SK-N-SH (cell line): ENCODE measurements around the gene SIGLEC12. TPM values are rescaled to one million over a fixed set of nuclear protein-coding genes. Genes with fewer than 3 reads are reported as not detected.

Experiments used
- CTCF ChIA-PET: fragments of 300-600, 350-600 bp; formaldehyde crosslinking; extraction: SDS; loops from one replicate; lab custom pipeline; 2021; lab: Yijun Ruan, JAX
- POLR2A ChIA-PET: fragments of 350-600 bp; sonication (Branson Sonifier 250); formaldehyde crosslinking; extraction: SDS; loops from one replicate; lab custom pipeline; 2020; ENCODE audit warnings: antibody characterized with exemption, inconsistent platforms; lab: Yijun Ruan, JAX
- DNase-seq: peaks from one replicate; pipeline ENCODE4 v3.0.0; 2012
- H2AFZ ChIP-seq: fragments of 200-600 bp; sonication (generic); 2 replicates; pipeline ENCODE4 v1.8.1; 2016; ENCODE audit warnings: antibody characterized with exemption, mild to moderate bottlenecking, low read depth
- H3F3A ChIP-seq: fragments of 200-600 bp; sonication (generic); replicated peaks from 2 replicates; pipeline ENCODE3; 2016; ENCODE audit warnings: antibody characterized with exemption, mild to moderate bottlenecking; ENCODE audit not compliant: insufficient read depth
- H3K27ac ChIP-seq, 2 experiments: fragments of 200-500 bp in 1 of 2; fragments of 200-600 bp in 1 of 2; sonication (Bioruptor generic) in 1 of 2; sonication (generic), shearing (Covaris generic) in 1 of 2; 2 replicates each; pipeline versions ENCODE4 v1.5.1 to v1.6.1; 2014 to 2016; ENCODE audit warnings: low read depth in 2 of 2, inconsistent platforms in 1 of 2, low read length in 1 of 2, mild to moderate bottlenecking in 1 of 2, mixed read lengths in 1 of 2
- H3K27me3 ChIP-seq: fragments of 200-600 bp; sonication (generic), shearing (Covaris generic); 2 replicates; pipeline ENCODE4 v1.6.1; 2016; ENCODE audit warnings: mixed run types; ENCODE audit not compliant: insufficient read depth
- H3K36me3 ChIP-seq, 2 experiments: fragments of 200-500 bp in 1 of 2; fragments of 200-600 bp in 1 of 2; sonication (Bioruptor generic) in 1 of 2; sonication (generic) in 1 of 2; replicated peaks in 1 of 2; 2 replicates each; pipeline versions ENCODE3 to v1.5.1; 2014 to 2016; ENCODE audit warnings: low read length in 1 of 2, mild to moderate bottlenecking in 1 of 2; ENCODE audit not compliant: insufficient read depth in 2 of 2, control insufficient read depth in 1 of 2
- H3K4me1 ChIP-seq, 2 experiments: fragments of 200-500 bp in 1 of 2; fragments of 200-600 bp in 1 of 2; sonication (Bioruptor generic) in 1 of 2; sonication (generic), shearing (Covaris generic) in 1 of 2; 2 replicates each; pipeline versions ENCODE4 v1.5.1 to v1.6.1; 2014 to 2016; ENCODE audit warnings: low read depth in 1 of 2, low read length in 1 of 2, mixed run types in 1 of 2; ENCODE audit not compliant: insufficient read depth in 2 of 2, control insufficient read depth in 1 of 2
- H3K4me2 ChIP-seq: fragments of 200-600 bp; sonication (generic), shearing (Covaris generic); 2 replicates; pipeline ENCODE4 v1.6.1; 2017; ENCODE audit warnings: mixed run types
- H3K4me3 ChIP-seq, 2 experiments: fragments of 200-500 bp in 1 of 2; fragments of 200-600 bp in 1 of 2; sonication (Bioruptor generic) in 1 of 2; sonication (generic), shearing (Covaris generic) in 1 of 2; 2 replicates each; pipeline versions ENCODE4 v1.5.1 to v1.8.1; 2014 to 2016; ENCODE audit warnings: low read depth in 2 of 2, inconsistent platforms in 1 of 2, low read length in 1 of 2, mild to moderate bottlenecking in 1 of 2, mixed read lengths in 1 of 2, moderate library complexity in 1 of 2
- H3K79me2 ChIP-seq: fragments of 200-600 bp; sonication (generic); 2 replicates; pipeline ENCODE4 v1.8.1; 2017; ENCODE audit warnings: mild to moderate bottlenecking; ENCODE audit not compliant: insufficient read depth
- H3K9ac ChIP-seq: fragments of 200-600 bp; sonication (generic); 2 replicates; pipeline ENCODE4 v1.6.1; 2017; ENCODE audit warnings: mixed run types
- H3K9me2 ChIP-seq: fragments of 200-600 bp; sonication (generic); 2 replicates; pipeline ENCODE4 v1.6.1; 2017; ENCODE audit warnings: mixed run types
- H3K9me3 ChIP-seq: fragments of 200-600 bp; sonication (generic); 2 replicates; pipeline ENCODE4 v1.6.1; 2017; ENCODE audit warnings: mixed run types, mild to moderate bottlenecking, moderate library complexity
- H4K20me1 ChIP-seq: fragments of 200-600 bp; sonication (generic); 2 replicates; pipeline ENCODE4 v1.6.1; 2017; ENCODE audit warnings: mild to moderate bottlenecking, mixed run types; ENCODE audit not compliant: insufficient read depth
- ELF1 ChIP-seq: IDR thresholded peaks from 2 replicates; pipeline ENCODE4 v1.4.0; 2012
- EP300 ChIP-seq, 2 experiments: IDR thresholded peaks; 2 replicates each; pipeline versions ENCODE4 v1.4.0 to v1.6.1; 2012; ENCODE audit warnings: borderline replicate concordance in 1 of 2, low read depth in 1 of 2, low read length in 1 of 2
- FOSL2 ChIP-seq: IDR thresholded peaks from 2 replicates; pipeline ENCODE4 v1.4.0; 2012; ENCODE audit warnings: low read depth, mild to moderate bottlenecking, moderate library complexity, borderline replicate concordance
- FOXJ3 ChIP-seq: sonication (generic); formaldehyde crosslinking; IDR thresholded peaks from 2 replicates; pipeline ENCODE4 v1.5.1; 2020; ENCODE audit warnings: mild to moderate bottlenecking, missing genetic modification reagents
- FOXM1 ChIP-seq: IDR thresholded peaks from 2 replicates; pipeline ENCODE4 v1.4.0; 2012; ENCODE audit warnings: low read depth, mild to moderate bottlenecking
- IRF3 ChIP-seq: fragments of 150-350 bp; IDR thresholded peaks from 2 replicates; pipeline ENCODE4 v1.6.1; 2016; ENCODE audit warnings: mild to moderate bottlenecking, low read depth, low read length
- MEF2A ChIP-seq: IDR thresholded peaks from 2 replicates; pipeline ENCODE4 v1.4.0; 2012; ENCODE audit warnings: low read depth, borderline replicate concordance
- NRF1 ChIP-seq: IDR thresholded peaks from 2 replicates; pipeline ENCODE4 v1.6.1; 2012; ENCODE audit warnings: low read depth, mild to moderate bottlenecking, low read length
- PBX3 ChIP-seq: IDR thresholded peaks from 2 replicates; pipeline ENCODE4; 2012
- RCOR1 ChIP-seq: fragments of 150-350 bp; IDR thresholded peaks from 2 replicates; pipeline ENCODE4 v1.6.1; 2017; ENCODE audit warnings: antibody characterized with exemption, low read length
- RFX5 ChIP-seq: IDR thresholded peaks from 2 replicates; pipeline ENCODE4 v1.6.1; 2012; ENCODE audit warnings: mild to moderate bottlenecking, improper control_type of control experiment, low read length
- RXRA ChIP-seq: IDR thresholded peaks from 2 replicates; pipeline ENCODE4 v1.4.0; 2012; ENCODE audit warnings: low read depth, mild to moderate bottlenecking, borderline replicate concordance
- SIN3A ChIP-seq: IDR thresholded peaks from 2 replicates; pipeline ENCODE4 v1.6.1; 2012; ENCODE audit warnings: low read depth, mild to moderate bottlenecking, low read length, moderate library complexity, borderline replicate concordance
- SMC3 ChIP-seq: IDR thresholded peaks from 2 replicates; pipeline ENCODE4 v1.6.1; 2012; ENCODE audit warnings: low read depth, low read length, improper control_type of control experiment
- TAF1 ChIP-seq: IDR thresholded peaks from 2 replicates; pipeline ENCODE4 v1.6.1; 2012; ENCODE audit warnings: low read depth, mild to moderate bottlenecking, low read length, moderate library complexity, borderline replicate concordance
- TEAD4 ChIP-seq: IDR thresholded peaks from 2 replicates; pipeline ENCODE4 v1.4.0; 2012; ENCODE audit warnings: mild to moderate bottlenecking, borderline replicate concordance; ENCODE audit not compliant: insufficient read depth
- USF2 ChIP-seq: fragments of 150-350 bp; IDR thresholded peaks from 2 replicates; pipeline ENCODE4 v1.6.1; 2017; ENCODE audit warnings: antibody characterized with exemption, low read length, low read depth, borderline replicate concordance
- WGBS: methylation state at CpG from one replicate; pipeline ENCODE4 v1.1.6; 2017; ENCODE audit warnings: low lambda C conversion rate; 5-methylcytosine and 5-hydroxymethylcytosine counted together
- polyA plus RNA-seq, 3 experiments: library from polyadenylated mRNA; depleted of rRNA; stranded (reverse); fragments of >200 nt; gene quantifications; 2 replicates each; pipeline ENCODE4 v1.2.3, GENCODE V29; 2012
- TF ChIP-seq, protein P1 (sequence below): IDR thresholded peaks from 2 replicates; pipeline ENCODE4 v1.6.1; 2012; ENCODE audit warnings: mild to moderate bottlenecking, low read depth, low read length, moderate library complexity
- TF ChIP-seq, protein P2 (sequence below): IDR thresholded peaks from 2 replicates; pipeline ENCODE4 v1.4.0; 2012; ENCODE audit warnings: low read depth, borderline replicate concordance

Gene SIGLEC12
- polyA plus RNA-seq, 1 of the 3 experiments (the other 2 are of a cell fraction) = not detected

DNA sequence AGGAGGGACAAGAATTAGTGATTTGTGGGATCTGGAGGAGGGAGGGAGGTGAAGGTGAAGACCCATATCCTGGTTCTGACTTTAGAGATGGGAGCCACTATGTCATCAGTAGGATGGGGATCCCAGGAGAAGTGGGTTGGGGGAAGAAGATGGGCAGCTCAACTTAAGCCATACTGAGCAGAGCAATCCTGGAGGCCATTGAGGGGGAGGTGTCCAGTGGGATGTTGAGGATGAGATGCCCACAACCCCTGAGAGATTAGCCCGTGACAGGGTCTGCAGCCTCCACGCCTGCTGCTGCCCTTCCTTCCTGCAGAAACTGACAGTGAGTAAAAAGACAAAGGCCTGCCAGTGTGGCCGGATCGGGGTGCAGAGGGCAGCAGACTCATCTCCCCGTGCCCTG, 41.1 kb upstream of the SIGLEC12 start:
- Histone ChIP-seq H3K27me3 (peaks cover 36% of the 10 kb centered on the region; the same call in 1 of the 2 replicates), H2AFZ (no peak overlapping the region), H3K4me3 (no peak overlapping the region), H3K9me3 (no peaks in the 10 kb centered on the region), H3K36me3 (no peaks in the 10 kb centered on the region), H3K4me2 (no peak overlapping the region), H3K79me2 (no peaks in the 10 kb centered on the region), H3K4me1 (no peaks in the 10 kb centered on the region), H3K9ac (no peak overlapping the region), H3F3A (no peaks in the 10 kb centered on the region), H4K20me1 (no peaks in the 10 kb centered on the region), H3K9me2 (no peaks in the 10 kb centered on the region), H3K27ac (no peak overlapping the region)
- TF ChIP-seq ELF1 (no peak), RCOR1 (no peak), RXRA (no peak), SMC3 (no peak), USF2 (no peak), PBX3 (no peak), TAF1 (no peak), MEF2A (no peak), FOXM1 (no peak), EP300 (IDR thresholded peaks at IDR 0.05; ENCODE audit: borderline replicate concordance in 1 of 2, low read depth in 1 of 2, low read length in 1 of 2) (no peak), FOSL2 (no peak), TEAD4 (no peak), RFX5 (no peak), NRF1 (no peak), SIN3A (no peak), IRF3 (no peak), FOXJ3 (CRISPR knock-in tag) (no peak)
- TF ChIP-seq, protein P1, sequence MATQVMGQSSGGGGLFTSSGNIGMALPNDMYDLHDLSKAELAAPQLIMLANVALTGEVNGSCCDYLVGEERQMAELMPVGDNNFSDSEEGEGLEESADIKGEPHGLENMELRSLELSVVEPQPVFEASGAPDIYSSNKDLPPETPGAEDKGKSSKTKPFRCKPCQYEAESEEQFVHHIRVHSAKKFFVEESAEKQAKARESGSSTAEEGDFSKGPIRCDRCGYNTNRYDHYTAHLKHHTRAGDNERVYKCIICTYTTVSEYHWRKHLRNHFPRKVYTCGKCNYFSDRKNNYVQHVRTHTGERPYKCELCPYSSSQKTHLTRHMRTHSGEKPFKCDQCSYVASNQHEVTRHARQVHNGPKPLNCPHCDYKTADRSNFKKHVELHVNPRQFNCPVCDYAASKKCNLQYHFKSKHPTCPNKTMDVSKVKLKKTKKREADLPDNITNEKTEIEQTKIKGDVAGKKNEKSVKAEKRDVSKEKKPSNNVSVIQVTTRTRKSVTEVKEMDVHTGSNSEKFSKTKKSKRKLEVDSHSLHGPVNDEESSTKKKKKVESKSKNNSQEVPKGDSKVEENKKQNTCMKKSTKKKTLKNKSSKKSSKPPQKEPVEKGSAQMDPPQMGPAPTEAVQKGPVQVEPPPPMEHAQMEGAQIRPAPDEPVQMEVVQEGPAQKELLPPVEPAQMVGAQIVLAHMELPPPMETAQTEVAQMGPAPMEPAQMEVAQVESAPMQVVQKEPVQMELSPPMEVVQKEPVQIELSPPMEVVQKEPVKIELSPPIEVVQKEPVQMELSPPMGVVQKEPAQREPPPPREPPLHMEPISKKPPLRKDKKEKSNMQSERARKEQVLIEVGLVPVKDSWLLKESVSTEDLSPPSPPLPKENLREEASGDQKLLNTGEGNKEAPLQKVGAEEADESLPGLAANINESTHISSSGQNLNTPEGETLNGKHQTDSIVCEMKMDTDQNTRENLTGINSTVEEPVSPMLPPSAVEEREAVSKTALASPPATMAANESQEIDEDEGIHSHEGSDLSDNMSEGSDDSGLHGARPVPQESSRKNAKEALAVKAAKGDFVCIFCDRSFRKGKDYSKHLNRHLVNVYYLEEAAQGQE = no peak
- TF ChIP-seq, protein P2, sequence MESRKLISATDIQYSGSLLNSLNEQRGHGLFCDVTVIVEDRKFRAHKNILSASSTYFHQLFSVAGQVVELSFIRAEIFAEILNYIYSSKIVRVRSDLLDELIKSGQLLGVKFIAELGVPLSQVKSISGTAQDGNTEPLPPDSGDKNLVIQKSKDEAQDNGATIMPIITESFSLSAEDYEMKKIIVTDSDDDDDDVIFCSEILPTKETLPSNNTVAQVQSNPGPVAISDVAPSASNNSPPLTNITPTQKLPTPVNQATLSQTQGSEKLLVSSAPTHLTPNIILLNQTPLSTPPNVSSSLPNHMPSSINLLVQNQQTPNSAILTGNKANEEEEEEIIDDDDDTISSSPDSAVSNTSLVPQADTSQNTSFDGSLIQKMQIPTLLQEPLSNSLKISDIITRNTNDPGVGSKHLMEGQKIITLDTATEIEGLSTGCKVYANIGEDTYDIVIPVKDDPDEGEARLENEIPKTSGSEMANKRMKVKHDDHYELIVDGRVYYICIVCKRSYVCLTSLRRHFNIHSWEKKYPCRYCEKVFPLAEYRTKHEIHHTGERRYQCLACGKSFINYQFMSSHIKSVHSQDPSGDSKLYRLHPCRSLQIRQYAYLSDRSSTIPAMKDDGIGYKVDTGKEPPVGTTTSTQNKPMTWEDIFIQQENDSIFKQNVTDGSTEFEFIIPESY = no peak
- POLR2A ChIA-PET = no interaction called here
- no peak for DNase-seq
- CTCF ChIA-PET = no interaction called here
- 0% methylated on average over 5 of the region's 5 CpGs for WGBS
